A549 (cell line): ENCODE measurements around the gene OR1J1. TPM values are rescaled to one million over a fixed set of nuclear protein-coding genes. Genes with fewer than 3 reads are reported as not detected.

Source experiments
- ATAC-seq, 2 experiments: fragments of 200-7000 bp in 1 of 2; fragments of >200 bp in 1 of 2; cut with Nextera tagmentation in 1 of 2; cut with Tn5 transposase in 1 of 2; 3 replicates each; pipeline versions ENCODE4 v1.8.0 to v1.9.1; 2018 to 2020; ENCODE audit warnings: mild to moderate bottlenecking in 1 of 2, moderate library complexity in 1 of 2
- CTCF ChIA-PET: fragments of 300-600 bp; sonication (Branson Sonifier 250); formaldehyde crosslinking; extraction: SDS; loops from one replicate; lab custom pipeline; 2021; ENCODE audit warnings: antibody characterized with exemption, inconsistent platforms; lab: Yijun Ruan, JAX
- POLR2A ChIA-PET: fragments of 350-600 bp; formaldehyde crosslinking; extraction: SDS; loops from one replicate; lab custom pipeline; 2021; ENCODE audit warnings: antibody characterized with exemption, inconsistent platforms; lab: Yijun Ruan, JAX
- DNase-seq, 2 experiments: peaks; one replicate each; pipeline versions ENCODE4 v3.0.0 to v3.0.0-alpha.2; 2011 to 2016; ENCODE audit warnings: low read depth in 1 of 2, low spot score in 1 of 2
- FAIRE-seq: peaks from 2 replicates; lab custom pipeline; 2011; peaks lifted over from hg19 to GRCh38; lab: Jason Lieb, UNC
- H3K27ac ChIP-seq, 2 experiments: fragments of >200 bp; sonication (Bioruptor Twin); formaldehyde crosslinking; 3 replicates each; pipeline ENCODE4 v1.5.1; 2016 to 2017
- H3K4me1 ChIP-seq: fragments of >200 bp; sonication (Bioruptor Twin); formaldehyde crosslinking; 3 replicates; pipeline ENCODE4 v1.6.1; 2016
- H3K4me2 ChIP-seq: fragments of >200 bp; sonication (Bioruptor Twin); formaldehyde crosslinking; 3 replicates; pipeline ENCODE4 v1.6.1; 2016
- H3K4me3 ChIP-seq: fragments of >200 bp; sonication (Bioruptor Twin); formaldehyde crosslinking; 3 replicates; pipeline ENCODE4 v1.5.1; 2016
- H3K9me3 ChIP-seq: fragments of >200 bp; sonication (Bioruptor Twin); formaldehyde crosslinking; 3 replicates; pipeline ENCODE4 v1.6.1; 2016
- CBX8 ChIP-seq: fragments of 200-600 bp; sonication (generic); IDR thresholded peaks from 2 replicates; pipeline ENCODE4 v1.6.1; 2016
- CHD2 ChIP-seq: fragments of 150-350 bp; IDR thresholded peaks from 2 replicates; pipeline ENCODE4 v1.6.1; 2014; ENCODE audit warnings: low read length; ENCODE audit not compliant: partially characterized antibody
- CHD4 ChIP-seq: fragments of 200-600 bp; sonication (generic); IDR thresholded peaks from 2 replicates; pipeline ENCODE4 v1.6.1; 2016; ENCODE audit warnings: antibody characterized with exemption, mild to moderate bottlenecking, borderline replicate concordance
- EHF ChIP-seq: fragments of 250-450 bp; sonication (Bioruptor Pico); IDR thresholded peaks from 2 replicates; pipeline ENCODE4 v1.5.0; 2020; ENCODE audit warnings: mild to moderate bottlenecking
- EP300 ChIP-seq, 2 experiments: fragments of >200 bp; sonication (Bioruptor Twin); formaldehyde crosslinking; IDR thresholded peaks; 2 replicates in 1 of 2; 3 replicates in 1 of 2; pipeline ENCODE4 v1.6.1; 2016 to 2017
- FOSL2 ChIP-seq, 2 experiments: fragments of 450-650 bp in 1 of 2; fragments of >200 bp in 1 of 2; sonication (Bioruptor Twin) in 1 of 2; formaldehyde crosslinking; IDR thresholded peaks; 2 replicates each; pipeline versions ENCODE4 v1.5.0 to v1.6.1; 2016 to 2020; ENCODE audit warnings: mild to moderate bottlenecking in 1 of 2, moderate library complexity in 1 of 2
- GATA3 ChIP-seq: IDR thresholded peaks from 2 replicates; pipeline ENCODE4 v1.6.1; 2012; ENCODE audit warnings: borderline replicate concordance
- HOXB13 ChIP-seq: fragments of 250-450 bp; sonication (Bioruptor Pico); IDR thresholded peaks from 2 replicates; pipeline ENCODE4 v1.5.0; 2020; ENCODE audit warnings: low read depth, mild to moderate bottlenecking, moderate library complexity
- HOXB5 ChIP-seq: fragments of 250-450 bp; sonication (Bioruptor Pico); IDR thresholded peaks from 2 replicates; pipeline ENCODE4 v1.5.0; 2020; ENCODE audit warnings: mild to moderate bottlenecking, moderate library complexity
- JUN ChIP-seq, 2 experiments: fragments of >200 bp; sonication (Bioruptor Twin); formaldehyde crosslinking; IDR thresholded peaks; 2 replicates in 1 of 2; 3 replicates in 1 of 2; pipeline ENCODE4 v1.6.1; 2016 to 2017
- MAZ ChIP-seq: fragments of 150-350 bp; IDR thresholded peaks from 2 replicates; pipeline ENCODE4 v1.6.1; 2014; ENCODE audit warnings: antibody characterized with exemption, low read depth, low read length, borderline replicate concordance
- NFE2L2 ChIP-seq: fragments of 150-350 bp; conservative IDR thresholded peaks from 2 replicates; pipeline ENCODE4 v1.6.1; 2014; ENCODE audit warnings: low read length
- RAD21 ChIP-seq, 2 experiments: fragments of >200 bp in 1 of 2; sonication (Bioruptor Twin) in 1 of 2; formaldehyde crosslinking in 1 of 2; IDR thresholded peaks in 1 of 2; conservative IDR thresholded peaks in 1 of 2; 2 replicates in 1 of 2; 3 replicates in 1 of 2; pipeline ENCODE4 v1.6.1; 2012 to 2018; ENCODE audit warnings: inconsistent platforms in 1 of 2
- RFX5 ChIP-seq: fragments of 450-650 bp; IDR thresholded peaks from 2 replicates; pipeline ENCODE4 v1.7.1; 2014; ENCODE audit warnings: antibody characterized with exemption, mild to moderate bottlenecking, moderate library complexity
- SMC3 ChIP-seq: fragments of >200 bp; sonication (Bioruptor Twin); formaldehyde crosslinking; IDR thresholded peaks from 3 replicates; pipeline ENCODE4 v1.6.1; 2018; ENCODE audit warnings: inconsistent platforms
- SREBF2 ChIP-seq: fragments of 450-650 bp; IDR thresholded peaks from 2 replicates; pipeline ENCODE4 v1.6.1; 2014; ENCODE audit warnings: mild to moderate bottlenecking, moderate library complexity
- TFCP2L1 ChIP-seq: fragments of 250-450 bp; sonication (Bioruptor Pico); IDR thresholded peaks from 2 replicates; pipeline ENCODE4 v1.5.0; 2021; ENCODE audit warnings: mild to moderate bottlenecking
- ZSCAN20 ChIP-seq: fragments of 250-450 bp; sonication (Bioruptor Pico); IDR thresholded peaks from 2 replicates; pipeline ENCODE4 v1.8.0; 2022; ENCODE audit warnings: mild to moderate bottlenecking, moderate library complexity
- WGBS: methylation state at CpG from one replicate; pipeline ENCODE4 v1.1.6; 2017; ENCODE audit errors: missing lambda C conversion rate; 5-methylcytosine and 5-hydroxymethylcytosine counted together
- polyA plus RNA-seq, 4 experiments: library from polyadenylated mRNA; depleted of rRNA in 3 of 4; stranded (reverse); fragments of >200 nt; fragmentation: RNase III in 1 of 4; extraction: RNeasy Plus Mini Kit Qiagen cat#74134 plus additional on column Dnase treatment in 1 of 4; gene quantifications; 2 replicates in 3 of 4; 3 replicates in 1 of 4; pipeline ENCODE4 v1.2.3, GENCODE V29; 2011 to 2017
- TF ChIP-seq, protein P1 (sequence below): fragments of >200 bp; sonication (Bioruptor Twin); formaldehyde crosslinking; IDR thresholded peaks from 2 replicates; pipeline ENCODE4 v1.6.1; 2016
- TF ChIP-seq, protein P2 (sequence below): fragments of >200 bp; sonication (Bioruptor Twin); formaldehyde crosslinking; IDR thresholded peaks from 3 replicates; pipeline ENCODE4 v1.6.1; 2016
- TF ChIP-seq, protein P3 (sequence below): IDR thresholded peaks from 2 replicates; pipeline ENCODE4 v1.6.1; 2012; ENCODE audit warnings: low read depth, borderline replicate concordance
- TF ChIP-seq, protein P4 (sequence below): IDR thresholded peaks from 2 replicates; pipeline ENCODE4 v1.6.1; 2012
- TF ChIP-seq, protein P5 (sequence below): fragments of 250-450 bp; sonication (Bioruptor Pico); IDR thresholded peaks from 2 replicates; pipeline ENCODE4 v1.5.0; 2021; ENCODE audit warnings: mild to moderate bottlenecking, moderate library complexity, borderline replicate concordance
- TF ChIP-seq, protein P6 (sequence below): fragments of >200 bp; sonication (Bioruptor Twin); formaldehyde crosslinking; IDR thresholded peaks from 3 replicates; pipeline ENCODE4 v1.5.1; 2016

OR1J1 gene
- polyA plus RNA-seq, 2 of the 4 experiments (the other 2 are of a cell fraction) = not detected

DNA sequence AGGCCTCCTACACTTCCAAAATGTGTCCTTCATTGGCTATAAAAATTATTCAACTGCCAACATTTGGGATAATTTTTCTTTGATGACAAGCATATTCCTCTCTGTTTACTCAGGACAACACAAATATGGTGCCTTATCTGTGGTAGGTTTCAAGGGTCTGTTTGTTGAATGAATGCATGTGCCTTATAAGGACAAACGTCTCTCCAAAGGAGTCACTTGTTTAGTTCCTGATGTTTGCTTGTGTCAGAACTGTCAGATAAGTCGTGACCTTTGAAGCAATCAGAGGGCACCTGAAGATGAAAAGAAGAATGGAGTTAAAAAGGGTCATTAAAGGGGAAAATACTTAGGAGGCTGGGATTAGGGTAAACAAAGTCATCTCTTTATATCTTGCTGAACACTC is 29.2 kb upstream of the OR1J1 start:
- no peak overlapping the region for H3K27ac ChIP-seq
- FAIRE-seq = no peak
- no peak for TF ChIP-seq EP300 (IDR thresholded peaks at IDR 0.05)
- no peak for TF ChIP-seq CHD4
- TF ChIP-seq RFX5 = no peak
- no peak for TF ChIP-seq HOXB5 (CRISPR knock-in tag)
- no peak for TF ChIP-seq CBX8
- TF ChIP-seq, protein P1, sequence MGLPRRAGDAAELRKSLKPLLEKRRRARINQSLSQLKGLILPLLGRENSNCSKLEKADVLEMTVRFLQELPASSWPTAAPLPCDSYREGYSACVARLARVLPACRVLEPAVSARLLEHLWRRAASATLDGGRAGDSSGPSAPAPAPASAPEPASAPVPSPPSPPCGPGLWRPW = no peak
- TF ChIP-seq NFE2L2 = no peak
- TF ChIP-seq JUN (IDR thresholded peaks at IDR 0.05) = no peak
- no peak for TF ChIP-seq TFCP2L1 (CRISPR knock-in tag)
- TF ChIP-seq, protein P2, sequence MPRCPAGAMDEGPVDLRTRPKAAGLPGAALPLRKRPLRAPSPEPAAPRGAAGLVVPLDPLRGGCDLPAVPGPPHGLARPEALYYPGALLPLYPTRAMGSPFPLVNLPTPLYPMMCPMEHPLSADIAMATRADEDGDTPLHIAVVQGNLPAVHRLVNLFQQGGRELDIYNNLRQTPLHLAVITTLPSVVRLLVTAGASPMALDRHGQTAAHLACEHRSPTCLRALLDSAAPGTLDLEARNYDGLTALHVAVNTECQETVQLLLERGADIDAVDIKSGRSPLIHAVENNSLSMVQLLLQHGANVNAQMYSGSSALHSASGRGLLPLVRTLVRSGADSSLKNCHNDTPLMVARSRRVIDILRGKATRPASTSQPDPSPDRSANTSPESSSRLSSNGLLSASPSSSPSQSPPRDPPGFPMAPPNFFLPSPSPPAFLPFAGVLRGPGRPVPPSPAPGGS = no peak
- TF ChIP-seq, protein P3, sequence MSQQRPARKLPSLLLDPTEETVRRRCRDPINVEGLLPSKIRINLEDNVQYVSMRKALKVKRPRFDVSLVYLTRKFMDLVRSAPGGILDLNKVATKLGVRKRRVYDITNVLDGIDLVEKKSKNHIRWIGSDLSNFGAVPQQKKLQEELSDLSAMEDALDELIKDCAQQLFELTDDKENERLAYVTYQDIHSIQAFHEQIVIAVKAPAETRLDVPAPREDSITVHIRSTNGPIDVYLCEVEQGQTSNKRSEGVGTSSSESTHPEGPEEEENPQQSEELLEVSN = no peak
- no peak for TF ChIP-seq SMC3
- no peak for TF ChIP-seq EHF (CRISPR knock-in tag)
- TF ChIP-seq, protein P4, sequence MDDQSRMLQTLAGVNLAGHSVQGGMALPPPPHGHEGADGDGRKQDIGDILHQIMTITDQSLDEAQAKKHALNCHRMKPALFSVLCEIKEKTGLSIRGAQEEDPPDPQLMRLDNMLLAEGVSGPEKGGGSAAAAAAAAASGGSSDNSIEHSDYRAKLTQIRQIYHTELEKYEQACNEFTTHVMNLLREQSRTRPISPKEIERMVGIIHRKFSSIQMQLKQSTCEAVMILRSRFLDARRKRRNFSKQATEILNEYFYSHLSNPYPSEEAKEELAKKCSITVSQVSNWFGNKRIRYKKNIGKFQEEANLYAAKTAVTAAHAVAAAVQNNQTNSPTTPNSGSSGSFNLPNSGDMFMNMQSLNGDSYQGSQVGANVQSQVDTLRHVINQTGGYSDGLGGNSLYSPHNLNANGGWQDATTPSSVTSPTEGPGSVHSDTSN = no peak
- TF ChIP-seq GATA3 = no peak
- no peak for TF ChIP-seq ZSCAN20 (CRISPR knock-in tag)
- no peak for TF ChIP-seq MAZ
- no peak for TF ChIP-seq SREBF2
- TF ChIP-seq CHD2 = no peak
- no peak for DNase-seq
- WGBS = 10% methylated on average over 2 of the region's 2 CpGs
- H3K4me2 ChIP-seq = no peak overlapping the region
- no peak overlapping the region for H3K4me3 ChIP-seq
- H3K9me3 ChIP-seq = no peaks in the 10 kb centered on the region
- POLR2A ChIA-PET = no interaction called here
- no peak for ATAC-seq
- H3K4me1 ChIP-seq = no peaks in the 10 kb centered on the region
- CTCF ChIA-PET = no interaction called here

DNA sequence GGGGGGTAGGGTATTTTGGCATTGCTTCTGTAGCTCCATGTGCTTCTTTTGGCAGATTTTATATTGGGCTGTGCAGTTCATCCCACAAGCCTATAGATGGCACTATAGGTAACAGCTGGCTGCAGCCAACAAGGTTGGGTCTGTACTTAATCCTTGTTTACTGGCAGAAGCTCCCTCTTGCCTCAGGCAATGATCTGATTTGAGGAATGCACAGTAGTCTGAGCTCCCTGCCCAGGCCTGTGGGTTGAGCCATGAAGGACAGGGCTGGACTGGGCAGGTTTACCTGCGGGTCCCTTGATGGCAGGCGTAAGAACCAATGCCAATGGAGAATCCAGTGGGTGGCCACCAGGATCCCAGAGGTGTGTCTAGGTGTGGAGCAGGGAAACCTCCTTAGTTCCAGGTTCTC is 21.2 kb upstream of the OR1J1 start:
- Histone ChIP-seq H3K4me2 (no peak overlapping the region), H3K27ac (no peak overlapping the region), H3K4me3 (no peak overlapping the region), H3K4me1 (no peaks in the 10 kb centered on the region), H3K9me3 (peaks cover 3% of the 10 kb centered on the region; the same call in 1 of the 3 replicates)
- DNase-seq (peak; percentile 13 to 27), FAIRE-seq (no peak), ATAC-seq (peak; percentile 24 to 54; a peak in 4 of 6 replicates)
- 54% methylated on average over 2 of the region's 2 CpGs for WGBS
- ChIA-PET CTCF (interaction anchor here (0.5 to 2.4 kb wide), 8 partner anchors 9 to 376 kb away, joined by 3 to 9 read pairs (median 3); no protein-coding TSS in a partner anchor), POLR2A (no interaction called here)
- peak; percentile 33 to 56; a peak in 2 of 5 replicates for TF ChIP-seq RAD21 (conservative IDR thresholded peaks at IDR 0.05 in 1 of 2, IDR thresholded peaks at IDR 0.05 in 1 of 2)
- TF ChIP-seq, protein P5, sequence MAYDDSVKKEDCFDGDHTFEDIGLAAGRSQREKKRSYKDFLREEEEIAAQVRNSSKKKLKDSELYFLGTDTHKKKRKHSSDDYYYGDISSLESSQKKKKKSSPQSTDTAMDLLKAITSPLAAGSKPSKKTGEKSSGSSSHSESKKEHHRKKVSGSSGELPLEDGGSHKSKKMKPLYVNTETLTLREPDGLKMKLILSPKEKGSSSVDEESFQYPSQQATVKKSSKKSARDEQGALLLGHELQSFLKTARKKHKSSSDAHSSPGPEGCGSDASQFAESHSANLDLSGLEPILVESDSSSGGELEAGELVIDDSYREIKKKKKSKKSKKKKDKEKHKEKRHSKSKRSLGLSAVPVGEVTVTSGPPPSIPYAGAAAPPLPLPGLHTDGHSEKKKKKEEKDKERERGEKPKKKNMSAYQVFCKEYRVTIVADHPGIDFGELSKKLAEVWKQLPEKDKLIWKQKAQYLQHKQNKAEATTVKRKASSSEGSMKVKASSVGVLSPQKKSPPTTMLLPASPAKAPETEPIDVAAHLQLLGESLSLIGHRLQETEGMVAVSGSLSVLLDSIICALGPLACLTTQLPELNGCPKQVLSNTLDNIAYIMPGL = no peak
- no peak; the same call in 2 of the 3 replicates for TF ChIP-seq SMC3
- TF ChIP-seq, protein P6, sequence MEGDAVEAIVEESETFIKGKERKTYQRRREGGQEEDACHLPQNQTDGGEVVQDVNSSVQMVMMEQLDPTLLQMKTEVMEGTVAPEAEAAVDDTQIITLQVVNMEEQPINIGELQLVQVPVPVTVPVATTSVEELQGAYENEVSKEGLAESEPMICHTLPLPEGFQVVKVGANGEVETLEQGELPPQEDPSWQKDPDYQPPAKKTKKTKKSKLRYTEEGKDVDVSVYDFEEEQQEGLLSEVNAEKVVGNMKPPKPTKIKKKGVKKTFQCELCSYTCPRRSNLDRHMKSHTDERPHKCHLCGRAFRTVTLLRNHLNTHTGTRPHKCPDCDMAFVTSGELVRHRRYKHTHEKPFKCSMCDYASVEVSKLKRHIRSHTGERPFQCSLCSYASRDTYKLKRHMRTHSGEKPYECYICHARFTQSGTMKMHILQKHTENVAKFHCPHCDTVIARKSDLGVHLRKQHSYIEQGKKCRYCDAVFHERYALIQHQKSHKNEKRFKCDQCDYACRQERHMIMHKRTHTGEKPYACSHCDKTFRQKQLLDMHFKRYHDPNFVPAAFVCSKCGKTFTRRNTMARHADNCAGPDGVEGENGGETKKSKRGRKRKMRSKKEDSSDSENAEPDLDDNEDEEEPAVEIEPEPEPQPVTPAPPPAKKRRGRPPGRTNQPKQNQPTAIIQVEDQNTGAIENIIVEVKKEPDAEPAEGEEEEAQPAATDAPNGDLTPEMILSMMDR = 0 out of 3 replicates have a peak, but pooled peaks have one; percentile 25
- TF ChIP-seq FOSL2 (IDR thresholded peaks at IDR 0.05) = no peak
- TF ChIP-seq FOSL2 (CRISPR knock-in tag; IDR thresholded peaks at IDR 0.05) = no peak
- no peak for TF ChIP-seq ZSCAN20 (CRISPR knock-in tag)
- no peak for TF ChIP-seq HOXB13 (CRISPR knock-in tag)
